ENCODE data around the gene RSPRY1.
A peak's percentile ranks its signal among the peaks of the same experiment; 100 is the strongest.

GRCh38 chr16:57226701-57227621 is 40.8 kb downstream of the RSPRY1 start:
- TF ChIP-seq TAF1 (IDR thresholded peaks at IDR 0.05; ENCODE audit: borderline replicate concordance, low read depth, low read length) (no peak), CTCF (IDR thresholded peaks at IDR 0.05) (no peak), EP300 (IDR thresholded peaks at IDR 0.05; ENCODE audit: borderline replicate concordance in 1 of 2, low read depth in 1 of 2, low read length in 1 of 2) (peak in 1 of 2 experiments; percentile 76; a peak in 2 of 4 replicates), FOXJ3 (CRISPR knock-in tag; IDR thresholded peaks at IDR 0.05) (no peak), POLR2AphosphoS5 (IDR thresholded peaks at IDR 0.05; ENCODE audit: low read depth, low read length) (peak; percentile 30; the same call in 1 of the 2 replicates), PBX3 (IDR thresholded peaks at IDR 0.05) (no peak), NRF1 (IDR thresholded peaks at IDR 0.05; ENCODE audit: low read depth, low read length) (no peak), RFX5 (IDR thresholded peaks at IDR 0.05; ENCODE audit: low read length) (no peak), TEAD4 (IDR thresholded peaks at IDR 0.05; ENCODE audit: borderline replicate concordance, insufficient read depth) (no peak), GATA2 (CRISPR knock-in tag; IDR thresholded peaks at IDR 0.05) (no peak)
- TF ChIP-seq, protein P1, sequence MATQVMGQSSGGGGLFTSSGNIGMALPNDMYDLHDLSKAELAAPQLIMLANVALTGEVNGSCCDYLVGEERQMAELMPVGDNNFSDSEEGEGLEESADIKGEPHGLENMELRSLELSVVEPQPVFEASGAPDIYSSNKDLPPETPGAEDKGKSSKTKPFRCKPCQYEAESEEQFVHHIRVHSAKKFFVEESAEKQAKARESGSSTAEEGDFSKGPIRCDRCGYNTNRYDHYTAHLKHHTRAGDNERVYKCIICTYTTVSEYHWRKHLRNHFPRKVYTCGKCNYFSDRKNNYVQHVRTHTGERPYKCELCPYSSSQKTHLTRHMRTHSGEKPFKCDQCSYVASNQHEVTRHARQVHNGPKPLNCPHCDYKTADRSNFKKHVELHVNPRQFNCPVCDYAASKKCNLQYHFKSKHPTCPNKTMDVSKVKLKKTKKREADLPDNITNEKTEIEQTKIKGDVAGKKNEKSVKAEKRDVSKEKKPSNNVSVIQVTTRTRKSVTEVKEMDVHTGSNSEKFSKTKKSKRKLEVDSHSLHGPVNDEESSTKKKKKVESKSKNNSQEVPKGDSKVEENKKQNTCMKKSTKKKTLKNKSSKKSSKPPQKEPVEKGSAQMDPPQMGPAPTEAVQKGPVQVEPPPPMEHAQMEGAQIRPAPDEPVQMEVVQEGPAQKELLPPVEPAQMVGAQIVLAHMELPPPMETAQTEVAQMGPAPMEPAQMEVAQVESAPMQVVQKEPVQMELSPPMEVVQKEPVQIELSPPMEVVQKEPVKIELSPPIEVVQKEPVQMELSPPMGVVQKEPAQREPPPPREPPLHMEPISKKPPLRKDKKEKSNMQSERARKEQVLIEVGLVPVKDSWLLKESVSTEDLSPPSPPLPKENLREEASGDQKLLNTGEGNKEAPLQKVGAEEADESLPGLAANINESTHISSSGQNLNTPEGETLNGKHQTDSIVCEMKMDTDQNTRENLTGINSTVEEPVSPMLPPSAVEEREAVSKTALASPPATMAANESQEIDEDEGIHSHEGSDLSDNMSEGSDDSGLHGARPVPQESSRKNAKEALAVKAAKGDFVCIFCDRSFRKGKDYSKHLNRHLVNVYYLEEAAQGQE (IDR thresholded peaks at IDR 0.05; ENCODE audit: low read depth, low read length) = no peak

All from SK-N-SH (cell line).